Measurements from ENCODE around the gene C8A. TPM values are rescaled to one million over a fixed set of nuclear protein-coding genes. Genes with fewer than 3 reads are reported as not detected.

C8A gene
- total RNA-seq, 1 experiment from 2014 or later = 0.13 TPM

DNA sequence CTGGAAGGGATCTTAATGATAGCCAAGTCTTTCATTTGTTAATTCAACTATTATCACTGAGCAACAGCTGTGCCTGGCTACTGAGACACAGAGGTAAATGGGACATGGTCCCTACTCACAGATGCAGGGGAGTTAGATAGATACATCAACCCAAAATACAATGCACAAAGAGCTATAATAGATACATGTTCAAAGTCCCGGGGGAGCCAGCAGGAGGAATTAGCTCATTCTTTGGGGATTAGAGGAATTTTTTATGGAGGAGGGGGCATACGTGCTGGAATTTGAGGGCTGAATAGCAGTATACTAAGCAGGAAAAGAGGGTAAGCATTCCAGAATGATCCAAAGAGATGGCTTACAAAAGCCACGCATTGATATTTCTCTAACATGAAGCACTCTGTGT lies 76.6 kb downstream of the C8A start (continued):
- TF ChIP-seq TCF7 (CRISPR knock-in tag; IDR thresholded peaks at IDR 0.05; ENCODE audit: low read depth) (no peak), GABPB1 (CRISPR knock-in tag; IDR thresholded peaks at IDR 0.05) (no peak), HMGA2 (CRISPR knock-in tag; IDR thresholded peaks at IDR 0.05) (no peak)
- TF ChIP-seq, protein P1, sequence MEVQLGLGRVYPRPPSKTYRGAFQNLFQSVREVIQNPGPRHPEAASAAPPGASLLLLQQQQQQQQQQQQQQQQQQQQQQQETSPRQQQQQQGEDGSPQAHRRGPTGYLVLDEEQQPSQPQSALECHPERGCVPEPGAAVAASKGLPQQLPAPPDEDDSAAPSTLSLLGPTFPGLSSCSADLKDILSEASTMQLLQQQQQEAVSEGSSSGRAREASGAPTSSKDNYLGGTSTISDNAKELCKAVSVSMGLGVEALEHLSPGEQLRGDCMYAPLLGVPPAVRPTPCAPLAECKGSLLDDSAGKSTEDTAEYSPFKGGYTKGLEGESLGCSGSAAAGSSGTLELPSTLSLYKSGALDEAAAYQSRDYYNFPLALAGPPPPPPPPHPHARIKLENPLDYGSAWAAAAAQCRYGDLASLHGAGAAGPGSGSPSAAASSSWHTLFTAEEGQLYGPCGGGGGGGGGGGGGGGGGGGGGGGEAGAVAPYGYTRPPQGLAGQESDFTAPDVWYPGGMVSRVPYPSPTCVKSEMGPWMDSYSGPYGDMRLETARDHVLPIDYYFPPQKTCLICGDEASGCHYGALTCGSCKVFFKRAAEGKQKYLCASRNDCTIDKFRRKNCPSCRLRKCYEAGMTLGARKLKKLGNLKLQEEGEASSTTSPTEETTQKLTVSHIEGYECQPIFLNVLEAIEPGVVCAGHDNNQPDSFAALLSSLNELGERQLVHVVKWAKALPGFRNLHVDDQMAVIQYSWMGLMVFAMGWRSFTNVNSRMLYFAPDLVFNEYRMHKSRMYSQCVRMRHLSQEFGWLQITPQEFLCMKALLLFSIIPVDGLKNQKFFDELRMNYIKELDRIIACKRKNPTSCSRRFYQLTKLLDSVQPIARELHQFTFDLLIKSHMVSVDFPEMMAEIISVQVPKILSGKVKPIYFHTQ (CRISPR knock-in tag; IDR thresholded peaks at IDR 0.05) = no peak
- TF ChIP-seq, protein P2, sequence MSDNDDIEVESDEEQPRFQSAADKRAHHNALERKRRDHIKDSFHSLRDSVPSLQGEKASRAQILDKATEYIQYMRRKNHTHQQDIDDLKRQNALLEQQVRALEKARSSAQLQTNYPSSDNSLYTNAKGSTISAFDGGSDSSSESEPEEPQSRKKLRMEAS (CRISPR knock-in tag; IDR thresholded peaks at IDR 0.05) = no peak

DNA sequence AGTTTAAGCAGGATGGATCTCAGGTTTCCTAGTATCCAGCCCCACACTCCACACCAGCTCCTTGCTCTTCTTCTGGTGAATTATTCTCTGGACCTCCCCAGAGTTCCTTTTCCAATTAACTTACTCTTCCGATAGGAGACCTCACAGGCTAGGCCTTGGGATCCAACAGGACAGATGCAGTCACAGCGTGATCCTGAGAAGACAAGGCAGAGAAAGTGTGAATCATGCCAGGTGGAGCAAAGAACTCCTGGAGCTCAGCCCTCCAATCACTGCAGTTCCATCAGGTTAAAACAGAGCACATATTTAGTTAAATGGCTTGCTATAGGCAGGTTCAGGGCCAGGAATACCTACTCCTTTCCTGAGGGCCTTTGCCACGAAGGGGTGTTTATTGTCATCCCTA lies 77.1 kb downstream of the C8A start:
- H3K9me3 Mint-ChIP-seq = peaks cover 8% of the 10 kb centered on the region
- H3K27ac Mint-ChIP-seq = no peak overlapping the region
- no peak overlapping the region for H3K4me3 Mint-ChIP-seq
- H3K27me3 Mint-ChIP-seq (ENCODE audit: low read depth) = peaks cover 62% of the 10 kb centered on the region
- no peaks in the 10 kb centered on the region for H3K36me3 Mint-ChIP-seq
- DNase-seq (ENCODE audit: low spot score) = no peak
- TF ChIP-seq, protein P3, sequence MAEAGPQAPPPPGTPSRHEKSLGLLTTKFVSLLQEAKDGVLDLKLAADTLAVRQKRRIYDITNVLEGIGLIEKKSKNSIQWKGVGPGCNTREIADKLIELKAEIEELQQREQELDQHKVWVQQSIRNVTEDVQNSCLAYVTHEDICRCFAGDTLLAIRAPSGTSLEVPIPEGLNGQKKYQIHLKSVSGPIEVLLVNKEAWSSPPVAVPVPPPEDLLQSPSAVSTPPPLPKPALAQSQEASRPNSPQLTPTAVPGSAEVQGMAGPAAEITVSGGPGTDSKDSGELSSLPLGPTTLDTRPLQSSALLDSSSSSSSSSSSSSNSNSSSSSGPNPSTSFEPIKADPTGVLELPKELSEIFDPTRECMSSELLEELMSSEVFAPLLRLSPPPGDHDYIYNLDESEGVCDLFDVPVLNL (CRISPR knock-in tag; IDR thresholded peaks at IDR 0.05; ENCODE audit: borderline replicate concordance, low read depth) = no peak
- TF ChIP-seq, protein P4, sequence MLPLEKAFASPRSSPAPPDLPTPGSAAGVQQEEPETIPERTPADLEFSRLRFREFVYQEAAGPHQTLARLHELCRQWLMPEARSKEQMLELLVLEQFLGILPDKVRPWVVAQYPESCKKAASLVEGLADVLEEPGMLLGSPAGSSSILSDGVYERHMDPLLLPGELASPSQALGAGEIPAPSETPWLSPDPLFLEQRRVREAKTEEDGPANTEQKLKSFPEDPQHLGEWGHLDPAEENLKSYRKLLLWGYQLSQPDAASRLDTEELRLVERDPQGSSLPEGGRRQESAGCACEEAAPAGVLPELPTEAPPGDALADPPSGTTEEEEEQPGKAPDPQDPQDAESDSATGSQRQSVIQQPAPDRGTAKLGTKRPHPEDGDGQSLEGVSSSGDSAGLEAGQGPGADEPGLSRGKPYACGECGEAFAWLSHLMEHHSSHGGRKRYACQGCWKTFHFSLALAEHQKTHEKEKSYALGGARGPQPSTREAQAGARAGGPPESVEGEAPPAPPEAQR (CRISPR knock-in tag; IDR thresholded peaks at IDR 0.05) = no peak
- TF ChIP-seq, protein P5, sequence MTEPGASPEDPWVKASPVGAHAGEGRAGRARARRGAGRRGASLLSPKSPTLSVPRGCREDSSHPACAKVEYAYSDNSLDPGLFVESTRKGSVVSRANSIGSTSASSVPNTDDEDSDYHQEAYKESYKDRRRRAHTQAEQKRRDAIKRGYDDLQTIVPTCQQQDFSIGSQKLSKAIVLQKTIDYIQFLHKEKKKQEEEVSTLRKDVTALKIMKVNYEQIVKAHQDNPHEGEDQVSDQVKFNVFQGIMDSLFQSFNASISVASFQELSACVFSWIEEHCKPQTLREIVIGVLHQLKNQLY (CRISPR knock-in tag; IDR thresholded peaks at IDR 0.05) = no peak
- TF ChIP-seq, protein P6, sequence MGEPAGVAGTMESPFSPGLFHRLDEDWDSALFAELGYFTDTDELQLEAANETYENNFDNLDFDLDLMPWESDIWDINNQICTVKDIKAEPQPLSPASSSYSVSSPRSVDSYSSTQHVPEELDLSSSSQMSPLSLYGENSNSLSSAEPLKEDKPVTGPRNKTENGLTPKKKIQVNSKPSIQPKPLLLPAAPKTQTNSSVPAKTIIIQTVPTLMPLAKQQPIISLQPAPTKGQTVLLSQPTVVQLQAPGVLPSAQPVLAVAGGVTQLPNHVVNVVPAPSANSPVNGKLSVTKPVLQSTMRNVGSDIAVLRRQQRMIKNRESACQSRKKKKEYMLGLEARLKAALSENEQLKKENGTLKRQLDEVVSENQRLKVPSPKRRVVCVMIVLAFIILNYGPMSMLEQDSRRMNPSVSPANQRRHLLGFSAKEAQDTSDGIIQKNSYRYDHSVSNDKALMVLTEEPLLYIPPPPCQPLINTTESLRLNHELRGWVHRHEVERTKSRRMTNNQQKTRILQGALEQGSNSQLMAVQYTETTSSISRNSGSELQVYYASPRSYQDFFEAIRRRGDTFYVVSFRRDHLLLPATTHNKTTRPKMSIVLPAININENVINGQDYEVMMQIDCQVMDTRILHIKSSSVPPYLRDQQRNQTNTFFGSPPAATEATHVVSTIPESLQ (CRISPR knock-in tag; IDR thresholded peaks at IDR 0.05) = no peak
- H3K4me1 Mint-ChIP-seq = peaks cover 24% of the 10 kb centered on the region
- CTCF ChIA-PET = interaction anchor here (1.2 kb wide), 1 partner anchor 37 kb away, joined by 3 read pairs; no protein-coding TSS in a partner anchor
- POLR2A ChIA-PET = no interaction called here
- no peak for ATAC-seq

DNA sequence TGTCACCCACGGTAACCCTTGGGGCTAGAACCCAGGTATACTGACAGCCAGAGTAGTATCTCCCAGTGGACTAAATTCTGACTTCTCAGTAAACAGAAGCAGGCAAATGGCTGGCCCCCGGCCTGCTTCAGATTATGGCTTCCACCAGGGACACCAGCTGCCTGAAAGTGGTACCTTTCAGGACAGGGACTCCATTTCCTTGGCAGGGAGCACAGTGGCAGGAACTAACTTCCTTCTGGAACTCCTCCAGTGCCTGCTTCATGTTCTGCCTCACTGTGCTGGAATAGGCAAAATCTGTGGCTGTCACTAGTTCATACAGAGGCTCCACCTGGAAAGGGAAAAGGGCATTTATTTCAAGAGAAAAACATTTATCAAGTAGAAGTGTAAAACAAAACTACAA lies 78.6 kb downstream of the C8A start:
- Mint-ChIP-seq H3K27ac (no peak overlapping the region), H3K27me3 (ENCODE audit: low read depth) (peaks cover 76% of the 10 kb centered on the region), H3K36me3 (no peaks in the 10 kb centered on the region), H3K9me3 (peaks cover 8% of the 10 kb centered on the region), H3K4me1 (peaks cover 24% of the 10 kb centered on the region), H3K4me3 (no peak overlapping the region)
- ChIA-PET CTCF (no interaction called here), POLR2A (no interaction called here)
- no peak for ATAC-seq
- DNase-seq (ENCODE audit: low spot score) = no peak
- TF ChIP-seq, protein P7, sequence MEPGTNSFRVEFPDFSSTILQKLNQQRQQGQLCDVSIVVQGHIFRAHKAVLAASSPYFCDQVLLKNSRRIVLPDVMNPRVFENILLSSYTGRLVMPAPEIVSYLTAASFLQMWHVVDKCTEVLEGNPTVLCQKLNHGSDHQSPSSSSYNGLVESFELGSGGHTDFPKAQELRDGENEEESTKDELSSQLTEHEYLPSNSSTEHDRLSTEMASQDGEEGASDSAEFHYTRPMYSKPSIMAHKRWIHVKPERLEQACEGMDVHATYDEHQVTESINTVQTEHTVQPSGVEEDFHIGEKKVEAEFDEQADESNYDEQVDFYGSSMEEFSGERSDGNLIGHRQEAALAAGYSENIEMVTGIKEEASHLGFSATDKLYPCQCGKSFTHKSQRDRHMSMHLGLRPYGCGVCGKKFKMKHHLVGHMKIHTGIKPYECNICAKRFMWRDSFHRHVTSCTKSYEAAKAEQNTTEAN (CRISPR knock-in tag; IDR thresholded peaks at IDR 0.05) = no peak
- no peak for TF ChIP-seq FOXJ3 (CRISPR knock-in tag; IDR thresholded peaks at IDR 0.05; ENCODE audit: borderline replicate concordance)
- no peak for TF ChIP-seq ESRRA (CRISPR knock-in tag; IDR thresholded peaks at IDR 0.05; ENCODE audit: borderline replicate concordance)
- TF ChIP-seq ZNF138 (CRISPR knock-in tag; conservative IDR thresholded peaks at IDR 0.05) = no peak
